Transverse colon (tissue), 4 donors: ENCODE results near the gene UIMC1.

Experiments used
- CTCF ChIP-seq, 5 experiments: fragments of 200-600 bp in 3 of 5; fragments of 450-650 bp in 2 of 5; sonication (generic) in 3 of 5; IDR thresholded peaks; 1 replicate in 2 of 5; 2 replicates in 3 of 5; pipeline ENCODE4 v1.5.1; 2016 to 2017; ENCODE audit warnings: antibody characterized with exemption in 5 of 5, inconsistent platforms in 3 of 5, mild to moderate bottlenecking in 2 of 5, moderate library complexity in 1 of 5
- POLR2A ChIP-seq: fragments of 450-650 bp; IDR thresholded peaks from one replicate; pipeline ENCODE4 v1.6.1; 2016; ENCODE audit warnings: antibody characterized with exemption, mild to moderate bottlenecking, moderate library complexity
- POLR2AphosphoS5 ChIP-seq, 3 donors: sonication (generic); formaldehyde crosslinking; IDR thresholded peaks; one replicate each; pipeline ENCODE4 v1.6.1; 2016; ENCODE audit warnings: antibody characterized with exemption in 3 of 3

DNA sequence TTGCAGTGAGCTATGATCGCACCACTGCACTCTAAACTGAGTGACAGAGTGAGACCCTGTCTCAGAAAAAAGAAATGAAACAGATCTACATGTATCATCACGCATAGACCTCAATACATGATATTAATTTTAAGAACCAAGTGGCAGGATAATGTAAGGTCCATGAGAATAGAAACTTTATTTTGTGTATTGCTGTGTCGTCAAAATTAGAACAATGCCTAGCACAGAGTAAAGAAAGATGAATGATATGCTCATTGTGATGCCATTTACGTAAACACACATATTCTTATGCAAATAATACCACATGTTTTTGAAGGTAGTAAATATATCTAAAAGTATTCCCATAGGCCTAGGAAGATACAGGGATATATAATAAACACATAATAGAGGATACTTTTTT lies 3.6 kb upstream of the UIMC1 start:
- TF ChIP-seq CTCF (IDR thresholded peaks at IDR 0.05) (no peak), POLR2A (no peak), POLR2AphosphoS5 (IDR thresholded peaks at IDR 0.05) (no peak)
